HG03442 (cell line): ENCODE measurements around the gene RCVRN.

Experiments used
- ATAC-seq: cut with Tn5 transposase; IDR thresholded peaks from one replicate; pipeline ENCODE4 v1.9.1; 2021; ENCODE audit warnings: mild to moderate bottlenecking, moderate library complexity; ENCODE audit not compliant: unreplicated experiment

The RCVRN gene

DNA sequence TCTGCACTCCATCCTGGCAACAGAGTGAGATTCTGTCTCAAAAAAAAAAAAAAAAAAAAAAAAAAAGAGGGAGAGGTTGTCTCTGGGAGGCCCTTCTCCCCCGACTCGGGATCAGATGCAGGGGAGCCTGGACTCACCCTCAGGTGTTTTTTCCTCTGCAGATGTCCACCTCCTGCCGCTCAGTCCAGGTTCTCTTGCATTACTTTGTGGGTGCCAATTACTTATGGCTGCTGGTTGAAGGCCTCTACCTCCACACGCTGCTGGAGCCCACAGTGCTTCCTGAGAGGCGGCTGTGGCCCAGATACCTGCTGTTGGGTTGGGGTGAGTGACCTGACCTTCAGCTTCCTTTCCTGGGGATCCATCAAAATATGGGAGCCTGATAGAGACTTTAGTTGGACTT lies 45.3 kb downstream of the RCVRN start:
- ATAC-seq = no peak

- ATAC-seq = no peak
Measured at GRCh38 chr17:9855036-9855435, 50.0 kb downstream of the RCVRN start.

- ATAC-seq = no peak
Measured at GRCh38 chr17:9854255-9854654, 50.8 kb downstream of the RCVRN start.

DNA sequence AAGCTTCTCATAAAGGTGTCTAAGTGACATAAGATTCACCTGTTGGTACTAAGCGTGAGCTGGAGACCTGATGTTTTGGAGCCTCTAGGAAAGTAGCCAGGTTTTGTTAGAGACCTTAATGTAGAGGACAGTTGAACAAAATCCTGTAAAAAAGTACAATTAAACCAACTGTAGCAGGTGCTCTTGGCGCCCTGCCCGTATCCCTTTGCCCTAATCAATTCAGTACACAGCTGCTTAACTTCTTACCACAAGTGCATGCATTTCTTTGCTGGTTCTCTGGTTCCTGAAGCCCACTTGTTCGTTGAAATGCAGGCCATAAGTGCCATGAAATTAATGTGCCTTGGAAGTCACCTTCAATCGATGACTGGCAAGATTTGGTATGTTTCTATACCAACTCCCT lies 54.9 kb downstream of the RCVRN start:
- ATAC-seq = no peak
